H1 (cell line): ENCODE results near the gene PRKD1.

Experiments
- CREB1 ChIP-seq: IDR thresholded peaks from 2 replicates; pipeline ENCODE4 v1.6.1; 2012; ENCODE audit warnings: inconsistent platforms
- SRF ChIP-seq: IDR thresholded peaks from 2 replicates; pipeline ENCODE4 v1.6.1; 2011; ENCODE audit warnings: mild to moderate bottlenecking, low read depth, low read length, moderate library complexity
- TF ChIP-seq, protein P1 (sequence below): IDR thresholded peaks from 2 replicates; pipeline ENCODE4 v1.6.1; 2012; ENCODE audit warnings: low read length, inconsistent platforms

DNA sequence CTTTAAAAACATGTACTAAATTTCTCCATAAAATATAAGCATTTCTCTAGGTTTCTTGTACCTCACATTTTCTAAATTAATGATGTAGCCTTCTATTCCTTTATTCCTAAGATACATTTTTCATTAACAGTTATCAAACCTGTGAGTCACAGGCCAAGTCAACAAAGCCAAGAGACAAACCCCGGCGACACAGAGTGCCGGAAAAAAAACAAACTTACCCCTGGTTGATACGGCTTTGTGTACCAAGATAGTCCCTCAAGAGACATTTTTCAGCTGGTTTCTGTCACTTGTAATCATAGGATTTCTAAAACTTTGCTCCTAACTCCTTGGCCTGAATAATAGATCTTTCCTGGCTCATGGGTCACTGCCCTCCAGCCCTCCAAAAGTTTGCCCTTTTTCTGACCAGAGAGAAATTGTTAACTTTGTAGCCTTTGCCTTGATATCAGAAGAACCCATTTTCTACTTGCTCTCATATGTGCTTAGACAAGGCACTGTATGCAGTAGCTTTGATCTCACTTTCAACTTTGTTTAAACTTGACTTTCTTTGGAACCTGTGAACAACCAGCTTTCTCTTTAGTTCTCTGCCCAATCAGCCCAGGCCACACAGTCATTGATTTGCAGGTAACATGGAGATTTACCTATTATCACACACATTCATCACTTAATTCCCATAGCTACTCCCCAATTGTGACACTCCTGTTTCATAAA, 172.2 kb downstream of the PRKD1 start:
- TF ChIP-seq, protein P1, sequence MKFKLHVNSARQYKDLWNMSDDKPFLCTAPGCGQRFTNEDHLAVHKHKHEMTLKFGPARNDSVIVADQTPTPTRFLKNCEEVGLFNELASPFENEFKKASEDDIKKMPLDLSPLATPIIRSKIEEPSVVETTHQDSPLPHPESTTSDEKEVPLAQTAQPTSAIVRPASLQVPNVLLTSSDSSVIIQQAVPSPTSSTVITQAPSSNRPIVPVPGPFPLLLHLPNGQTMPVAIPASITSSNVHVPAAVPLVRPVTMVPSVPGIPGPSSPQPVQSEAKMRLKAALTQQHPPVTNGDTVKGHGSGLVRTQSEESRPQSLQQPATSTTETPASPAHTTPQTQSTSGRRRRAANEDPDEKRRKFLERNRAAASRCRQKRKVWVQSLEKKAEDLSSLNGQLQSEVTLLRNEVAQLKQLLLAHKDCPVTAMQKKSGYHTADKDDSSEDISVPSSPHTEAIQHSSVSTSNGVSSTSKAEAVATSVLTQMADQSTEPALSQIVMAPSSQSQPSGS, result no peak
- TF ChIP-seq SRF, result no peak
- TF ChIP-seq CREB1, result no peak
